Suprapubic skin (tissue), 3 donors: ENCODE measurements around the gene KLHL20.

Source experiments
- CTCF ChIP-seq, 2 donors: fragments of 200-600 bp in 1 of 2; fragments of 450-650 bp in 1 of 2; sonication (generic) in 1 of 2; IDR thresholded peaks; one replicate each; pipeline ENCODE4 v1.5.1; 2016 to 2019; ENCODE audit warnings: antibody characterized with exemption in 2 of 2, mild to moderate bottlenecking in 1 of 2, moderate library complexity in 1 of 2
- POLR2A ChIP-seq, 2 donors: fragments of 450-650 bp; IDR thresholded peaks; one replicate each; pipeline ENCODE4 v1.6.1; 2017; ENCODE audit warnings: antibody characterized with exemption in 2 of 2, mild to moderate bottlenecking in 2 of 2, moderate library complexity in 2 of 2

- TF ChIP-seq CTCF (IDR thresholded peaks at IDR 0.05) (no peak), POLR2A (IDR thresholded peaks at IDR 0.05) (no peak)
Observed at GRCh38 chr1:173818459-173818858, 103.7 kb downstream of the KLHL20 start.
